SU-DHL-6 (cell line): ENCODE measurements around the gene SPINDOC.

Experiments
- H2AFZ ChIP-seq: fragments of 200-600 bp; sonication (generic); 2 replicates; pipeline ENCODE4 v1.6.1; 2014; ENCODE audit warnings: low read depth, mild to moderate bottlenecking, moderate library complexity, mixed read lengths, antibody characterized with exemption, low read length; ENCODE audit not compliant: severe bottlenecking
- H3F3A ChIP-seq: fragments of 200-600 bp; shearing (Covaris generic); 2 replicates; pipeline ENCODE4 v1.6.0; 2016; ENCODE audit warnings: antibody characterized with exemption, mild to moderate bottlenecking; ENCODE audit not compliant: insufficient read depth
- H3K27ac ChIP-seq: fragments of 200-600 bp; sonication (generic); 2 replicates; pipeline ENCODE4 v1.5.1; 2016; ENCODE audit warnings: low read depth, mild to moderate bottlenecking, low read length, moderate library complexity, mixed read lengths
- H3K27me3 ChIP-seq: fragments of 200-600 bp; sonication (generic), shearing (Covaris generic); 2 replicates; pipeline ENCODE4 v1.6.0; 2014; ENCODE audit warnings: mild to moderate bottlenecking, low read length
- H3K36me3 ChIP-seq: fragments of 200-600 bp; sonication (generic); 2 replicates; pipeline ENCODE4 v1.6.1; 2014; ENCODE audit warnings: mild to moderate bottlenecking, low read length, mixed read lengths
- H3K4me2 ChIP-seq: fragments of 300-600, 200-600 bp; shearing (Covaris generic), sonication (generic); 2 replicates; pipeline ENCODE4 v1.6.0; 2014; ENCODE audit warnings: low read length, low read depth, mild to moderate bottlenecking; ENCODE audit not compliant: poor library complexity, severe bottlenecking
- H3K4me3 ChIP-seq: fragments of 200-600 bp; sonication (generic); 2 replicates; pipeline ENCODE4 v1.5.1; 2014; ENCODE audit warnings: antibody characterized with exemption, low read length, mild to moderate bottlenecking, mixed read lengths; ENCODE audit not compliant: insufficient read depth, poor library complexity, severe bottlenecking
- H3K79me2 ChIP-seq: fragments of 200-600 bp; sonication (generic); 2 replicates; pipeline ENCODE4 v1.6.1; 2014; ENCODE audit warnings: mild to moderate bottlenecking, low read length, moderate library complexity; ENCODE audit not compliant: insufficient read depth
- H3K9ac ChIP-seq: fragments of 200-600 bp; sonication (generic); 2 replicates; pipeline ENCODE4 v1.7.0; 2014; ENCODE audit warnings: mild to moderate bottlenecking, low read length
- H3K9me2 ChIP-seq: fragments of 200-600 bp; sonication (generic); replicated peaks from 2 replicates; pipeline ENCODE4 v1.6.1; 2014; ENCODE audit warnings: low read length; ENCODE audit not compliant: insufficient read depth
- H3K9me3 ChIP-seq: fragments of 200-600 bp; sonication (generic); 2 replicates; pipeline ENCODE4 v1.6.1; 2014; ENCODE audit warnings: low read length, mixed read lengths; ENCODE audit not compliant: insufficient read depth
- H4K20me1 ChIP-seq: fragments of 200-600 bp; sonication (generic); 2 replicates; pipeline ENCODE4 v1.6.1; 2014; ENCODE audit warnings: low read depth, mild to moderate bottlenecking, antibody characterized with exemption, low read length, moderate library complexity, mixed read lengths
- CTCF ChIP-seq: fragments of 200-600 bp; sonication (generic); IDR thresholded peaks from one replicate; pipeline ENCODE4 v1.5.1; 2017; ENCODE audit warnings: antibody characterized with exemption, mild to moderate bottlenecking, low read length, moderate library complexity; ENCODE audit not compliant: insufficient read depth, poor library complexity, severe bottlenecking
- EZH2phosphoT487 ChIP-seq: fragments of 200-600 bp; sonication (generic), shearing (Covaris generic); conservative IDR thresholded peaks from 2 replicates; pipeline ENCODE4 v1.6.1; 2018; ENCODE audit warnings: mild to moderate bottlenecking, antibody characterized with exemption, low read length, moderate library complexity, mixed read lengths

SPINDOC gene

GRCh38 chr11:63847363-63847762 is 34.1 kb downstream of the SPINDOC start:
- Histone ChIP-seq H3K79me2 (peaks cover 92% of the 10 kb centered on the region), H4K20me1 (0 out of 2 replicates have a peak, but pooled peaks cover 4% of the 10 kb centered on the region)

GRCh38 chr11:63849691-63850090 is 36.4 kb downstream of the SPINDOC start:
- Histone ChIP-seq H3K36me3 (peaks cover 4% of the 10 kb centered on the region; the same call in 1 of the 2 replicates), H3F3A (peaks cover 8% of the 10 kb centered on the region; the same call in 1 of the 2 replicates), H2AFZ (no peak overlapping the region), H3K9ac (no peak overlapping the region), H3K9me3 (no peaks in the 10 kb centered on the region), H3K27me3 (no peaks in the 10 kb centered on the region), H4K20me1 (0 out of 2 replicates have a peak, but pooled peaks cover 4% of the 10 kb centered on the region), H3K79me2 (peaks cover 85% of the 10 kb centered on the region), H3K27ac (no peak overlapping the region), H3K4me2 (no peak overlapping the region), H3K9me2 (no peaks in the 10 kb centered on the region), H3K4me3 (no peak overlapping the region)
- TF ChIP-seq EZH2phosphoT487 (no peak), CTCF (no peak)

More at GRCh38 chr11:63847363-63847762, 34.1 kb downstream of the SPINDOC start:
- Histone ChIP-seq H3F3A (peaks cover 8% of the 10 kb centered on the region; the same call in 1 of the 2 replicates), H3K36me3 (no peaks in the 10 kb centered on the region), H3K9ac (no peak overlapping the region), H3K27ac (no peak overlapping the region), H3K27me3 (no peaks in the 10 kb centered on the region), H2AFZ (no peak overlapping the region), H3K4me3 (no peak overlapping the region), H3K4me2 (no peak overlapping the region), H3K9me3 (no peaks in the 10 kb centered on the region), H3K9me2 (no peaks in the 10 kb centered on the region)
- TF ChIP-seq EZH2phosphoT487 (no peak), CTCF (no peak)

GRCh38 chr11:63850920-63851319 is 37.7 kb downstream of the SPINDOC start:
- 0 out of 2 replicates have a peak, but pooled peaks cover 4% of the 10 kb centered on the region for H4K20me1 ChIP-seq
- H3K79me2 ChIP-seq = peaks cover 85% of the 10 kb centered on the region
- TF ChIP-seq EZH2phosphoT487 (no peak), CTCF (no peak)
- peaks cover 12% of the 10 kb centered on the region for H3F3A ChIP-seq
- H3K27me3 ChIP-seq = no peaks in the 10 kb centered on the region
- no peak overlapping the region for H3K27ac ChIP-seq
- H3K9me2 ChIP-seq = no peaks in the 10 kb centered on the region
- no peak overlapping the region for H2AFZ ChIP-seq
- H3K4me2 ChIP-seq = no peak overlapping the region
- no peaks in the 10 kb centered on the region for H3K9me3 ChIP-seq
- peaks cover 4% of the 10 kb centered on the region; the same call in 1 of the 2 replicates for H3K36me3 ChIP-seq
- H3K9ac ChIP-seq = no peak overlapping the region
- H3K4me3 ChIP-seq = no peak overlapping the region
